Activated CD4-positive, alpha-beta T cell treated with anti-CD3 and anti-CD28 coated beads, Interleukin-2, amount 50 U/mL, for 16 hours (primary cell): ENCODE data around the gene PKIB.
A peak's percentile ranks its signal among the peaks of the same experiment; 100 is the strongest.
"Not testable (repeated sequence)": the region's sequence is repeated elsewhere in the genome, so short reads cannot be mapped to it uniquely, and the experiment has no call there.

Source experiments
- DNase-seq: peaks from one replicate; pipeline ENCODE4 v3.0.0-alpha.2; 2020

PKIB gene

DNA sequence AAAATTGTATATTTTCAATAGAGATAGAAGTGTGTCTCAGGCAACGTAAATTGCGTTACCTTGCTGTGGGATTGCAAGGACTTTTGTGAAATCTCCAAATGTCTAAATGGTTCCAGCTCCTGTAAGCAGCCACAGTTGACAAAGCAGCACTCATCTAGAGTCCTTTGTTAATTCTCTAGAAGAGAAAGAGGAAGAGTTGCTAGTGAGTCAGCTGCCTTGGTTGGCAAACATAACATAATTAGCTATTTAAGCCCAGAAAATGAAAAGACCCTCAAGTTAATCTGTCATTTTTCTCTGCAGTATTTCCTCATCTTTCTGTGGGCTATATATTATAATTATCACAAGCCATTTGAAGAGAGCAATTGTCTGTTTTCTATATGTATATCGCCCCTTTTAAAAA, 102.9 kb downstream of the PKIB start:
- no peak for DNase-seq

DNA sequence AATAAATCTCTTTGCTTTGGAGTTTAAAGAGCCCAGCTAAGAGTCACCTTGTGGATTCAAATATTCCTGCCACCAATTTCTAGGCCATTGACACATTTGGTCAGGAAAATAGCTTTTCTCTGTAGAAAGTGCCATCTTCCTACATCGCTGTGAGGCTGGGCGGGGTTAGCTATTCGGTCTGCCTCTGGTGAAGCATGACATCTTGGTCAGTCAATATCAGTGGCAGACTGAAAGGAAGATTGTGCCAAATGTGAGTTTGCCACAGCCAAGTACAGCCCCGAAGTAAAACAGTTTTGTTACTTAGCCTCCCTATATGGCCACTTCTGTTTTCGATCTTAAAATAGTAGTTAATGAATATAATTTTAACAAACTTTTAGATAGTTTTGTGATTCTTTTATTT, 103.9 kb downstream of the PKIB start:
- DNase-seq: no peak

DNA sequence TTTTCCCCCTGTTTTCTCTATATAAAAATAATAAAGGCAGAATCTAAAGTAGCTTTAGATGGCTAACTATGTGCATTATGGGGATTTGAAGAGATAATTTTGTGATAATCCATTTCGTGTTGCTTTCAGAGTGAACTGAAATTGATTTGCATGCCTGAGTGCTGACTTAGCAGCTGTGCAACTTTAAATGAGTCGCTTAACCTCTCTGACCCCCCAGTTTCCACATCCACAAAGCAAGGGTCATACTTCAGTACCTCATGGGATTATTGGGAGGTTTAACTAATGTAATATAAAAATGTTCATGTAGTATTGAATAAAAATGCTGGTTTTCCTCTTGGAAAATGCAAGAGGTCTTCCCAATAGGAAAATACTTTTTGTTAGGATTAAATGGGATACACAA, 105.5 kb downstream of the PKIB start:
- DNase-seq: no peak

DNA sequence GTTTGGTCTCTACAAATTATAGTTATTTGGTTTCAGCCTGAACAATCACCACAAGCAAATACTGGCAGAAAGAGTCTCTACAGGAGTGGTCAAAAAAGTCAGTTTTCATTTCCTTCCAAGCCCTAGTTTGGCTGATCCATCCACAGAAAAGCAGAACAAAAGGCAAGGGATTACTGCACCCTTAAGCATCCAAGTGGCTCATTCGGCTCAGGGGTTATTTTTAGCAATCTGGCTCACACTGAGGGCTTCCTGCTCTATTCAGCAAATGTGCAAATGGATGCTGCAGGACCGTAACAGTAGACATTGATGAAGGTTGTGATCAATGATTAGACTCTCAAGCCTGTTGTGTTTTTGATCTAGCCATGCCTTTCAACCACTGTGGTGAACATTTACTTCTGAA, 107.1 kb downstream of the PKIB start:
- DNase-seq: no peak

DNA sequence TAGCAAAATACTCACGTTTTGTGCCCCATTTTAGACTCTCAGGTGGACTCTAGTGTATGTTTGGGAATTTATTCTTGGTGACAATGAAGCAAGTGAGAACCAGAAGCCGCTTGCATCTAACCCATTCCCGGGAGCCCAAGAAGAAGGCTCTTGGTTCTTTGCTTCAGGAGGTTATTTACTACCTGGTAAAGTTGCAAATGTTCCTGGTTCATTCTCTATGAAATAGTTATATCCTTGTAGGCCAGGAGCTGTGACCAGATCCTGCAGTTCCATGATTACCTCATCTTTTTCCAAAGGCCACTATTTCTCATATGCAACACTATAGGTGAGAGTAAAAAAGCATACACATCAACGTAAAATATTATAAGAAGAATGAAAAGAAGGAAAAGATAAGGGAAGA, 108.4 kb downstream of the PKIB start:
- DNase-seq: no peak

DNA sequence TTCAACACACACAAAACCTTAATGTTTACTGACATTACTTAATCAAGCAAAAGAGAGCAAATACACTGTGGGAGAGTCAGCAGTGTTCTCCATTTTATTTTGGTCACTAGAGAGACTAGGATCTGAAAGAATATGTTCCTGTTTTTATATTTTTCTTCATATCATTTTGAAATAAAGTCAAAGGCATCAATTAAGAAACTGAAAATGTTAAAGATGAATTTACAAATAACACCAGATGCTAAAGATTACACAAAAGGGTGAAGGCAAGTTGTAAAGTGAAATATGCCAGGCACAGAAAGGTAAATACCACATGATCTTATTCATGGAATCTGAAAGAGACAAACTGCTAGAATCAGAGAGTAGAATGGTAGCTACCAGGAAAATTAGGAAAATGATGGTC, 109.0 kb downstream of the PKIB start:
- no peak for DNase-seq

DNA sequence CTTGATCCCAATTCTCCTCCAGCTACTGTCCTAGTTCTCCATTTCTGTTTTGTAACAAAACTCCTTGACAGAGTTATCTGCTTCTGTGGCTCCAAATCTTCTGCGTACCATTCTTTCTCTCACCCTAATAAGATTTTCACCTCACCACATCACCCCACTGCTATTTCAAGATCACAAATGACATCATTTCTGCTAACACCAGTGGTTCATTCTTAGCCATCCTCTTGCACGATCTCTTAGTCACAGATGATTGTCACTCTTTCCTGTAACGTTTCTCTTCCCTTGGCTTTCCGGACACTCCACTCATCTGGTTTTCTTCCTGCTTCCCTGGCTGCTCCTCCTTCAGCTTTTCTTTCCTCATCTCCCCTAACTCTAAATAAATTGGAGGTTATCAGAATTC, 112.5 kb downstream of the PKIB start:
- no peak for DNase-seq

DNA sequence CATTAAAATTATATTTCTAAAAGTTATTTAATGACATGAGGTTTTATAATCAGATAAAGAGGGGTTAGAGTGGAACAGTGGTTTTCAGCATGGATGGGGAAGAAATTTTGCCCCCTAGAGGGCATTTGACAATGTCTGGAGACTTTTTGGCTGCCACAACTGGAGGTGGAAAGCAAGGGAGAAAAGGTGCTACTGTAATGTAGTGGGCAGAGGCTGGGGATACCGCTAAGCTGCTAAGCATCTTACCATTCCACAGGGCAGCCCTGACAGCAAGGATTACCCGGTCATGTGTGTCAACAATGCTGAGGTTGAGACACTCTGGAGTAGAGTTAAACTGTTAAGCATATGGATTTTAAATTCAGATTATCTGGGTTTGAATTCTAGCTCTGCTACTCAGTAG, 116.4 kb downstream of the PKIB start:
- no peak for DNase-seq

DNA sequence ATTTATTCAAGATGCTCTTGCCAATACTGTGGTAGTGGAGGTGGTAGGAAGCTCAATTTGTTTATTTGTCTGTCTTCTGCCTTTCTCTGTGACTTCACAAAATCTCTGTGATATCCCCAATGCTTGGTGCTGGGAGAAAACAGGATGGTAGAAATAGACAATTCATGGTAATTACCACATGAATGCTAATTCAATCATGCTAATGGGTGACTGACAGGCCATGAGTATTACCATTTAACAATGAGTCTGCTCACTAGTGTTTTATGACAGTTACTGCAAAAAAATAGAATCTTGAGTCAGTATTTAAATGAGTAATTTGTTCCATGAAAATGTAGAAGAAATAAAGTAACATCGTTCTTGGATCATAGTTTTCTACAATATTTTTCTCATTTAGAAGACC, 117.0 kb downstream of the PKIB start:
- no peak for DNase-seq

DNA sequence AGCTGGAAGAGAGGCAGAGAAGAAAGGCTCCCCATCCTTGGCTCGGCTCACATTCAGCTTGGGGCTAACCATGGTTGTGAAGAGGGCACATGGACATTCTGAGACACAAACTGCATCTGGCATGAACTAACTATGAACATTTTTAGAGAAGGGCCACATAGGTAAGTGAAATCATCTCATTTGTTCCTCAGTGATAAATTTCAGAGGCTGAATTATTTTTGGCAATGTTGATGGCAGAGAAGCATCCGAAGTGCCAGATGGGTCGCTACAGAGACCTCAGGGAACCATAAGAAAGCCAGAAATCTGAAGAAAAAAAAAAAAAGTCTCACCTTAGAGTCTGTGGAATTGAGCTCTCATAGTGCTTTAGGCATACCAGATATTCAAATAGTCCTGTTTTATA, 120.1 kb downstream of the PKIB start:
- no peak for DNase-seq

DNA sequence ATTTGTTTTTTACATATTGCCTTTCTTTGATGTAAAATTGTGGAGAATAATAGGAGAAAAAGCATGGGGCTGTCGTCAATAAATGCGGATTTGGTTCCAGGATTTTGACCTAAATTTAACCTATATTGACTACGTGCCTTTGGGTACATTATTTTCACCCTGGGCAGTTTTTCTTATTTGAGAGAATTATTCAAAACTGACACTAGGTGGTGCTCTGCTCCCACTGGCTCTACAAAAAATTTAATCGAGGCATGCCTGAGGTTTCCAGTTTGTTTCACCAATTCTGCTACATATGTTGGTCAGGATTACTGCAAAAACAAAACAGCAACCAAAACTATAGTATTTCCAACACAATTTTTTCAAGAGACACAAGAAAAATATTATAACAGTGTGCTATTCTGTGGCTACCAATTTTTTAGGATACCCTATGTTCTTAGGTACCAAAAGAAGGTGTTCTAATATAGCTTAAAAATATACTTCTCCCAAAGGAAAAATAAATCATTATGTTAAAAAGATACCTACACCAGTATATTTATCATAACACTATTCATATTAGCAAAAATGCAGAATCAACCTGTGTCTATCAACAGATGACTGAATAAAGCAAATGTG, 120.7 kb downstream of the PKIB start:
- peak; percentile 25 for DNase-seq

DNA sequence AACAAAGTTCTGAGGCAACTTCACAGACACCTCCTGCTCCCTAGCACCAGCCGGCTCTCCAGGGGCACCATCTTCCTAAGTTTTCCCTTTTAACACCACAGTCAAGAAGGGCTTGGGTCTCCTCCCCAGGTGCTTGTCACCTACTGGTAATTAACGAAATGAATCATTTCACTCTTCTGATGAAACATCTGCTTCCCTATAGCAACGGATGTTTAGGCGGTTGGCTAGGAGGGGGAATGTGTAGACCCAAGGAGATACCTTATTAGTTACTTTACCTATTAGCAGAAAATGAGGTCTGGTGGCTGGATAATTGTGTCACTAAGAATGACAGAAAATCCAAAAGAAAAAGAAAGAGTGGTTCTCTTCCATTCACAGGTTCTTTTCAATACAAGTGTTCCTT, 123.1 kb downstream of the PKIB start:
- DNase-seq: no peak

DNA sequence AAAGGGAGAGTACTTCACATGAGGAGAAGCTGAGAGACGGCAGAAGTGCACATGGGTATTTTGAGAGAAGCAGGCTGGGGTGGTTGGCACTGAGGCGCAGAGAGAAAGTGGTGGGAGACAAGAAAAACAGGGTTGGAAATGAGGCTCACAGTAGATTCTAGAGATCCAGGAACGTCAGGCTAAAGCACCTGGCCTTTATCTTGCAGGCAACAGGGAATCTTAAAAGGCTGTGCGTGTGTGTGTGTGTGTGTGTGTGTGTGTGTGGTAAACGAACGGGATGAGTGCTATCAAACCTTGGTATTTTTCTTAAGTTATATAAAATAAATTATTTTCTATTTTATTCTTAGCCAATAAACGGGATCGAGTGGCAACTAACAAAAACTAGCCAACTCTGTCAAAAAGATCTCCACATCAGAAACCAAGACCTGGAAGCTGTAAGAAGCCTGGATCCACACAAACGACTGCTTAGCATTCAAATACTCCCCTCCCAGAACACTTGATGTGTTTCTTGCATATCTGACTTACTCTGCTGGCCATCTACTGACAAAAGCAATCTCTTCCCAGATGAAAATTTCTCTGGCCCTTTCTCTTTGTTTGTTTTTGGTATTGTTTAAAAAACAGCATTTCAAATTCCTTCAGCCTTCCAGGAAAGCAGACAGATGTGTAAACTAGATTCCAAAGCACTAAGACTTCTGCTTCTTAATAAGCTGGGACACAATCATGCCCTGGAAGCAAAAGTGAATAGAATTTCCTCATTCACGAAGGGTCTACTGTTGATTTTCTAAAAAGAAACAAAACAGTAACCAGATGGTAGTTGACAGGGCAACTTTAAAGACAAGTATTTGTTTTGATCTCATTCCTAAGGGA, 124.6 kb downstream of the PKIB start:
- no peak for DNase-seq

DNA sequence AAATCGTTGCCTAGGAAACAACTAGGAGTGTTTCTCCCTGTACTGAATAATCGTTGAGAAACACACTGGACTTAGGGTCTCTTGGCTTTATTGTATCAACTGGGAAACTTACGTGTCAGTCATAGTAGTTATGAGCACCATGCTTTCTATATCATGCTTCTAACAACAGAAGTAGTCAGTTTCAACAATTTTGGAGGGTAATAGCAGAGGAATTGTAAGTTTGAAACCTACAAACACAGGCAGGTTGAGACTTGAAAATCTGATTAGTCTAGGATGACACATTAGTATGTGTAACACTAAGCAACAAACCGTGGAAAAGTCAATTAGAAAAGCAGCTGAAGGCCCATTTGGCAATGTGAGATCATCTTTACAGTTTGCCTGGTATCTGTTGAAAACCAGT, 125.4 kb downstream of the PKIB start:
- no peak for DNase-seq

DNA sequence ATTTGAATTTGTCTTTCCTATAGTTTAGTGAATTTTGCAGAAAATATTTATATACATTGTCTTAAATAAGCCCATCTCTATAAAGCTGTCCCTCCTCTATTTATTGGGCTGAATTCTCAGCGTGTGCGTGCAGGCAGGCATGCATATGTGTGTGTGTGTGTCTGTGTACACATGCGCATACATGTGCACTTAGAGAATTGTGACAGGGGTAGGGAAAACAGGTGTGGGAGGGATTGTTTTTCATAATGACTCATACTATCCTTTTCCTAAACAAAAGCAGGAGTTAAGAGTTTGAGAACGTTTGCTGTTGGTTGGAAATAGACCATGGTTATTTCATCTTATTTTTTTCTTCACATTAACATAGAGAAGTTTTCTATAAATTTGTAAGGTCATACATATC, 126.0 kb downstream of the PKIB start:
- no peak for DNase-seq

DNA sequence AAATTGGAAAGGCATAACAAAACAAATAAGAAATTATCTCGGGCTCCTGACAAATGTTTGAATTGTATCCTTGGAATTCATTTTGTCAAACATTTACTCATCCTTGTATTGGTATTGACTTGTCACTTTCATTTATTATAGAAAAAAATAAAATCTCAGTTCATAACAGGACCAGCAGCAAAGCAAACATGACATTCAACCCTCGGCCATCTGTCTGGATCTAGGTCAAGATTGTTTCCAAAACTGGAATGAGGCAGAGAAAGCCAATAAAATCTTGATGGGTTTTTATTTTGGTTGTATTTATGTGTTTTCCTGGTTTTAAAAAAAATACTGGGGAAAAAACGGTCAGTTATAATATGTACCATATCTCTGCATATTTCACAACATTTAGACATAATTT, 126.4 kb downstream of the PKIB start:
- no peak for DNase-seq

DNA sequence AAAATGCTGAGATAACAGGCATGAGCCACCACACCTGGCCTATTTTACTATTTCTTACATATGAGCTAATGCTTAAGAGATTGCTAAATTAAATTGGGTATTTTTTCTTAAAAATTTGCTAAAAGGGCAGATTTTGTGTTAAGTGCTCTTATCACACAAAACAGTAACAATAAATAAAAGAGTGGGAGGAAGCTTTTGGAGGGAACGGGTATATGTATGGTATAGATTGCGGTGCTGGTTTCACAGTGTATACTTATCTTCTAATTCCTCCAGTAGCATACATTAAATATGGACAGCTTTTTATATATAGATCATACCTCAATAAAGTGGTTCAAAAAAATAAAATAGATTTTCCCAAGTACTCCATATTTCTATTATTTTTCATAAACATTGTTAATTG, 129.9 kb downstream of the PKIB start:
- no peak for DNase-seq

DNA sequence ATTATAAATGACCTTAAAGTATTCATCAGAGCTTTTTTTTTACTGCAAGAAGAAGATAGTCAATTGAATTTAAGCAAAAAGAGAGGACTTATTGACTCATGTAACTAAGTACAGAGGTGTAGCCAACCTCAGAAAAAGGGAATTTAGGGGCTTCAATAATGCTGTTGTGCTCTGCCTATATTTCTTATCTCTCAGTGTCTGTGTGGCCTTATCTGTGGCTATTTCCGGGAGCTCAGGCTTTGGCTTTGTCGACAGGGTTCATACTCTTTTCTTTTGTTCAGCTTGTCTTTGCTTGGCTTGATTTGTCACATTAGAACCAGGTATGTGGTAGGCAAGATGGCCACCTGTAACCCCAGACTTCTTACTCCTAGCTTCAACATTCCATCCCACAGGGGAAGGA, 130.7 kb downstream of the PKIB start:
- DNase-seq: no peak

DNA sequence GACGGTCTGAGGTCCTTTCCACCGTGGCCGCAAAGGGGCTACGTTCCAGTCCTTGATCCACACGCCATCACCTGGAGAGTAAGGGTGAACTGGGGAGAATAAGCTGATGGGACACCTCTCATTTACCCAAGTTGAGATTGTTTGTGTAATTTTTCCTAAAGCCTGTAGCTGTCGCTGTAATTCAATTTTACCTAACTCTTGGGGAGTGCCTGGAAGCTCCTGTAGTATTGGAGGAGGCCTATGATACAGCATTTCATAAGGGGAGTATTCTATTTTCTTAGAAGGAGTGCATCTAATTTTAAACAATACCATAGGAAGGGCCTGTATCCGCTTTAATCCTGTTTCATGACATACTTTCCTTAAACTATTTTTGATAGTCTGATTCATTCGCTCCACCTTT, 134.0 kb downstream of the PKIB start:
- not testable (repeated sequence) for DNase-seq

DNA sequence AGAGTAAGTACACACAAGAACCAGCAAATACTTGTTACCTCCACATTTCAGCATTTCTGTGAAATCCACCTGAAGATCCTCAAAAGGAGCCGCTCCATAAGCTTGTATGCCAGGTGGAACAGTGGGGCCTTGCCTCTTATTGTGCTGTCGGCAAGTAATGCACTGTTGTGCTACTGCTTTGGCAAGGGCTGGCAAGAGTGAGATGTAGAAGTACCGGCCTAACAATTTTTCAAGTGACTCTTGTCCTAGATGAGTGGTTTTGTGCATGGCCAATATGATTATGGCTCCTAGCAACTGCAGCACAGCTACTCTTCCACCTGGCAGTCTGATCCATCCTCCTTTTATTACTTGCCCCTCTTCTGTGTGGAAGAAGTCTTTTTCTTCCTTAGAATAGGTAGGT, 134.7 kb downstream of the PKIB start:
- not testable (repeated sequence) for DNase-seq

DNA sequence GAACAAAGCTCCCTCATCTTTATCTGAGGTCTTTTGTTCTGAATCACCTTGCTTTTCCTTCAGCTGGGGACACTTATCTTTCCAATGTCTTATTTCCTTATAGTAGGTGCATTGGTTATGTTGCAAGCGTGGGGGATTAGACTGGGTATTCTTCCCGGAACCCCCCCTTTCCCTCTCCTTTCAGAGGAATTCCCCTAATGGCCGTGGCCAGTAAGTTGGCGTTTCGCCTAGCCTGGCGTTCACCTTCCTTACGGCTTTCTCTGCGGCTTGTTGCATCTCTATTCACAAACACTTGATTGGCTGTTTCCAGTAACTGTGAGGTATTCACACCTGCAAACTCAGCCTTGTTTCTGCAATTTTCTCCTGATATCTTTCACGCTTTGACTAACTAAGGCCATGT, 136.5 kb downstream of the PKIB start:
- DNase-seq: no peak

DNA sequence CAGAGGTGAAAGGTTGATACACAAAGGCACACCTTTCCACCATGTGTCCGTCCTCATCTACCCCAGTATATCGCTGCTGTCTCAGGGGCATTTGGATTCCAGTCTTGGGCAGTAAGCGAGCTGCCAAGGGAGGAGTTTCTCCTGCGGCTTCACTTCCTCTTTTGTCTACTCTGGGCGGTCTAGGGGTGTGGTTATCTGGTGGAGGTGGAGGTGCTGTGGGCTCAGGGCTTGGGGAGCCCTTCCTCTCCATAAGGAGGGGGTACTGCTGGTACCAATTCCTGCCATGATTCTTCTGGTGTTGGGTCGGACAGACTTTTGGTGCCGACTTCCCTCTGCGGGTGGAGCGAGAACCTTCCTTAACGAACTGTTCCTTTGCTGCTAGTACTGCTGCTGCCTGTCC, 137.4 kb downstream of the PKIB start:
- DNase-seq: no peak

DNA sequence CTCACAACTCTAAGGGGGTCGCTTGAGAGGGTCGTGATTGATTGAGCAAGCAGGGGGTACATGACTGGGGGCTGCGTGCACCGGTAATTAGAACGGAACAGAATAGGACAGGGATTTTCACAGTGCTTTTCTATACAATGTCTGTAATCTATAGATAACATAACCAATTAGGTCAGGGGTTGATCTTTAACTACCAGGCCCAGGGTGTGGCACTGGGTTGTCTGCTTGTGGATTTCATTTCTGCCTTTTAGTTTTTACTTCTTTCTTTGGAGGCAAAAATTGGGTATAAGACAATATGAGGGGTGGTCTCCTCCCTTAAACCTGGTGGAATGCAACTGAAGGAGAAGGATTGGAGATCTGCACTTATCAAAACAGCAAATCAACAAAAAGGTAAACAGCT, 138.7 kb downstream of the PKIB start:
- not testable (repeated sequence) for DNase-seq

DNA sequence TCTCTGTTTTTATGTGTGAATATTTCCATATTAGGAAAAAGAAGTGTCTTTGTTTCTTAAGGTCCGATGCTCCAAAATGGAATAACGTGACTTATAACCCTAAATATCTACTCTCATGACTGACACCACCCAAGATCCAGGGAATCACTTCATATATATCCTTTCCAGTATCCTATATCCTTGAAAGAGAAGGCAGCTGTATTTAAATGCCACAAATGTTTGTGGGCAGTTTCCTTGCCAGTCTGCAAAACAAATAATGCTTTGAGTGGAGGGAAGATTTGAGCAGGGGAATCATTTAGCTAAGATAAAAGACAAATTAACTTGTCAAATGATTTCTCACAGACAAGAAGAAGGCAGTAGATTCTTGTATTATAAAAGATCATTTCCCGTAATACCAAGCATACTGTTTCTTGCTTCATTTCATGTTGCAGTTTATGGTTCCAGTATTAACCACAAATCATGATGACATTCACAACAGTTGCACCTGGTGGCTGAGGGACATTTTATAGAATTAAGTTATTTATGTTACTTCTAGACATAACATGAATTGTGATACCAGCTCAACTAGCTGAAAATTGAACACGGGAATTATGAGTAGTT, 139.3 kb downstream of the PKIB start:
- DNase-seq: no peak

DNA sequence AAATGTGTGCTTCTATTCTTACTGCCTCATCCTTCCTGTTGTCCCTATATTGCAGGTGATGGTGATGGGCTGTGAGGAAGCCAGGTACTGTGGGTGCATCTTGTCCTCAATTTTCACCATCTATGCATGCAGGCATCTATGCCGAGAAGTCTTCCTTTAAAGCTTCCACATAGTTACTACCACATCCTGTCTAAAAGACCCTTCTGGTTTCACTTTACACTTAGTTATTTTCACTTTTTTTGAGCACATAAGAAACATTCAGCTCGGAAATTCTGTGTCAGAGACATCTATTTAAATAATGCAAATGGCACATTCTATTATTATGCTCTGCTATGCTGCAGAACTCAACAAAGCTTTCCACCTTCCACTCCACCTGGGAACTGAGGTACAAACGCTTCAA, 141.1 kb downstream of the PKIB start:
- DNase-seq: no peak
